OCI-LY1 (cell line): ENCODE measurements around the gene CSNK2A3.

Experiments used
- H2AFZ ChIP-seq: fragments of 200-600 bp; sonication (generic), shearing (Covaris generic); 2 replicates; pipeline ENCODE4 v1.6.0; 2014; ENCODE audit warnings: antibody characterized with exemption, mild to moderate bottlenecking, low read length
- H3F3A ChIP-seq: fragments of 200-600 bp; sonication (generic), shearing (Covaris generic); 2 replicates; pipeline ENCODE4 v1.6.0; 2014; ENCODE audit warnings: mild to moderate bottlenecking, antibody characterized with exemption, low read length, moderate library complexity; ENCODE audit not compliant: insufficient read depth
- H3K27ac ChIP-seq: fragments of 200-600 bp; sonication (generic); 2 replicates; pipeline ENCODE4 v1.5.1; 2014; ENCODE audit warnings: low read length, mixed run types, mild to moderate bottlenecking, low read depth; ENCODE audit not compliant: poor library complexity, severe bottlenecking
- H3K27me3 ChIP-seq: fragments of 200-600 bp; sonication (generic); 2 replicates; pipeline ENCODE4 v1.6.0; 2014; ENCODE audit warnings: antibody characterized with exemption, mild to moderate bottlenecking, low read length, moderate library complexity; ENCODE audit not compliant: insufficient read depth
- H3K36me3 ChIP-seq: fragments of 200-600 bp; sonication (generic); 2 replicates; pipeline ENCODE4 v1.6.1; 2014; ENCODE audit warnings: mild to moderate bottlenecking, antibody characterized with exemption, low read length, moderate library complexity, mixed read lengths; ENCODE audit not compliant: insufficient read depth
- H3K4me1 ChIP-seq: fragments of 200-600 bp; sonication (generic); 2 replicates; pipeline ENCODE4 v1.5.1; 2014; ENCODE audit warnings: mild to moderate bottlenecking, low read length, moderate library complexity; ENCODE audit not compliant: insufficient read depth, severe bottlenecking
- H3K4me2 ChIP-seq: fragments of 200-600 bp; sonication (generic), shearing (Covaris generic); 2 replicates; pipeline ENCODE4 v1.6.1; 2014; ENCODE audit warnings: low read length
- H3K4me3 ChIP-seq: fragments of 200-600 bp; sonication (generic); 2 replicates; pipeline ENCODE4 v1.5.1; 2014; ENCODE audit warnings: low read length, low read depth, mild to moderate bottlenecking, mixed read lengths; ENCODE audit not compliant: poor library complexity, severe bottlenecking
- H3K79me2 ChIP-seq: fragments of 200-600 bp; shearing (Covaris generic); 2 replicates; pipeline ENCODE4 v1.6.1; 2016; ENCODE audit warnings: mixed run types, low read length, mixed read lengths; ENCODE audit not compliant: insufficient read depth
- H3K9ac ChIP-seq: fragments of 200-600 bp; sonication (generic), shearing (Covaris generic); 2 replicates; pipeline ENCODE4 v1.6.1; 2014; ENCODE audit warnings: mild to moderate bottlenecking, low read length, mixed read lengths
- H3K9me2 ChIP-seq: fragments of 200-600 bp; sonication (generic), shearing (Covaris generic); 2 replicates; pipeline ENCODE4 v1.6.1; 2014; ENCODE audit warnings: low read depth, mild to moderate bottlenecking, low read length, mixed read lengths
- H3K9me3 ChIP-seq: fragments of 200-600 bp; shearing (Covaris generic); 2 replicates; pipeline ENCODE4 v1.6.1; 2014; ENCODE audit warnings: low read length, mixed read lengths
- H4K20me1 ChIP-seq: fragments of 200-600 bp; sonication (generic), shearing (Covaris generic); 2 replicates; pipeline ENCODE4 v1.6.0; 2016; ENCODE audit warnings: mild to moderate bottlenecking, low read length; ENCODE audit not compliant: insufficient read depth
- EZH2 ChIP-seq: fragments of 200-600 bp; sonication (generic), shearing (Covaris generic); IDR thresholded peaks from 2 replicates; pipeline ENCODE4 v1.8.0; 2017; ENCODE audit warnings: borderline replicate concordance, mixed run types, mild to moderate bottlenecking, antibody characterized with exemption, low read length, moderate library complexity, mixed read lengths
- TF ChIP-seq, protein P1 (sequence below): fragments of 200-600 bp; sonication (generic), shearing (Covaris generic); IDR thresholded peaks from 2 replicates; pipeline ENCODE4 v1.5.1; 2017; ENCODE audit warnings: mild to moderate bottlenecking, antibody characterized with exemption, low read length, moderate library complexity, mixed read lengths

CSNK2A3 gene

DNA sequence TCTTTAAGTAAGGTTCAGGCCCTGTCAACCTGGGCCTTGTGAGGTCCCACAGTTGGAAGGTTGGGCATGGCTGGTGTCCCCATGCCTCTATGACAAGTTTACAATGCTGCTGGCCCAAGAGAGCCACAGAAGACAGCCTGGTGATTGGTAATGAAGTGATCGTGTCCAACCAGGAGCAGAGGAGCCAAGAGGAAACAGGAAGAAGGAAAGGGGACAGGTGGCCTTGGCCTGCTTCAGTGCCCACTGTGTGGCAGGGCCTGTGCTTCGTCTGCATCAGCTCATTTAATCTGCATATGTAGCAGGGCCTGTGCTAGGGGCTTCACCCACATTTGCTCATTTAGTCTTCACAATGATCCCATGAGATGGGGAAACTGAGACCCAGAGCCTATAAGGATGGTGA, 42.1 kb upstream of the CSNK2A3 start:
- no peaks in the 10 kb centered on the region for H3K4me1 ChIP-seq
- no peak overlapping the region for H2AFZ ChIP-seq
- H3K9me3 ChIP-seq = no peaks in the 10 kb centered on the region
- H3F3A ChIP-seq = no peaks in the 10 kb centered on the region
- no peaks in the 10 kb centered on the region for H3K79me2 ChIP-seq
- TF ChIP-seq, protein P1, sequence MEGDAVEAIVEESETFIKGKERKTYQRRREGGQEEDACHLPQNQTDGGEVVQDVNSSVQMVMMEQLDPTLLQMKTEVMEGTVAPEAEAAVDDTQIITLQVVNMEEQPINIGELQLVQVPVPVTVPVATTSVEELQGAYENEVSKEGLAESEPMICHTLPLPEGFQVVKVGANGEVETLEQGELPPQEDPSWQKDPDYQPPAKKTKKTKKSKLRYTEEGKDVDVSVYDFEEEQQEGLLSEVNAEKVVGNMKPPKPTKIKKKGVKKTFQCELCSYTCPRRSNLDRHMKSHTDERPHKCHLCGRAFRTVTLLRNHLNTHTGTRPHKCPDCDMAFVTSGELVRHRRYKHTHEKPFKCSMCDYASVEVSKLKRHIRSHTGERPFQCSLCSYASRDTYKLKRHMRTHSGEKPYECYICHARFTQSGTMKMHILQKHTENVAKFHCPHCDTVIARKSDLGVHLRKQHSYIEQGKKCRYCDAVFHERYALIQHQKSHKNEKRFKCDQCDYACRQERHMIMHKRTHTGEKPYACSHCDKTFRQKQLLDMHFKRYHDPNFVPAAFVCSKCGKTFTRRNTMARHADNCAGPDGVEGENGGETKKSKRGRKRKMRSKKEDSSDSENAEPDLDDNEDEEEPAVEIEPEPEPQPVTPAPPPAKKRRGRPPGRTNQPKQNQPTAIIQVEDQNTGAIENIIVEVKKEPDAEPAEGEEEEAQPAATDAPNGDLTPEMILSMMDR = no peak
- TF ChIP-seq EZH2 = no peak
- H4K20me1 ChIP-seq = no peaks in the 10 kb centered on the region
- H3K27me3 ChIP-seq = no peaks in the 10 kb centered on the region
- no peak overlapping the region for H3K27ac ChIP-seq
- no peak overlapping the region for H3K4me3 ChIP-seq
- no peak overlapping the region for H3K4me2 ChIP-seq
- no peak overlapping the region for H3K9ac ChIP-seq
- H3K9me2 ChIP-seq = no peaks in the 10 kb centered on the region
- no peaks in the 10 kb centered on the region for H3K36me3 ChIP-seq

DNA sequence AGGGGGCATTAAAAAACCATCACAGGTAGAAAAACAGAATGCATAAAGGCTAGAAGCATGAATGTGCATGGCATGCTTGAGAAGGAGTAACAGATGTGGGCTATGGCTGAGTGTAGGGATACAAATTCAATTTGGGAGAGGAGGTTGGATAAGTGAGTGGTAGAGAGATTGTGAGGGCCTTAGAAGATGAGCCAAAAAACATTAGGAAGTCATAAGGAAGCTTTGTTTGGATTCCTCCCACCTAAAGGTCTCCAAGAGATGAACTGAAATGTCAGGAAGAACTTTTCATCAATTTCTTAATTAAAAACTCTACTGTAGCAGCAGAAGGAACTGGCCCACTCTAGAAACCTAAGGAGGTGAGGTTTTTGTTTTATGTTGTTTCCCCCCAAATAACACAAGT, 41.2 kb upstream of the CSNK2A3 start:
- TF ChIP-seq, protein P1 = no peak
- no peak for TF ChIP-seq EZH2
- H3K4me3 ChIP-seq = no peak overlapping the region
- no peak overlapping the region for H3K9ac ChIP-seq
- no peaks in the 10 kb centered on the region for H3F3A ChIP-seq
- no peaks in the 10 kb centered on the region for H3K79me2 ChIP-seq
- H4K20me1 ChIP-seq = no peaks in the 10 kb centered on the region
- H3K27me3 ChIP-seq = no peaks in the 10 kb centered on the region
- H3K4me1 ChIP-seq = no peaks in the 10 kb centered on the region
- no peak overlapping the region for H2AFZ ChIP-seq
- no peaks in the 10 kb centered on the region for H3K36me3 ChIP-seq
- no peak overlapping the region for H3K4me2 ChIP-seq
- H3K27ac ChIP-seq = no peak overlapping the region
- no peaks in the 10 kb centered on the region for H3K9me2 ChIP-seq
- no peaks in the 10 kb centered on the region for H3K9me3 ChIP-seq

DNA sequence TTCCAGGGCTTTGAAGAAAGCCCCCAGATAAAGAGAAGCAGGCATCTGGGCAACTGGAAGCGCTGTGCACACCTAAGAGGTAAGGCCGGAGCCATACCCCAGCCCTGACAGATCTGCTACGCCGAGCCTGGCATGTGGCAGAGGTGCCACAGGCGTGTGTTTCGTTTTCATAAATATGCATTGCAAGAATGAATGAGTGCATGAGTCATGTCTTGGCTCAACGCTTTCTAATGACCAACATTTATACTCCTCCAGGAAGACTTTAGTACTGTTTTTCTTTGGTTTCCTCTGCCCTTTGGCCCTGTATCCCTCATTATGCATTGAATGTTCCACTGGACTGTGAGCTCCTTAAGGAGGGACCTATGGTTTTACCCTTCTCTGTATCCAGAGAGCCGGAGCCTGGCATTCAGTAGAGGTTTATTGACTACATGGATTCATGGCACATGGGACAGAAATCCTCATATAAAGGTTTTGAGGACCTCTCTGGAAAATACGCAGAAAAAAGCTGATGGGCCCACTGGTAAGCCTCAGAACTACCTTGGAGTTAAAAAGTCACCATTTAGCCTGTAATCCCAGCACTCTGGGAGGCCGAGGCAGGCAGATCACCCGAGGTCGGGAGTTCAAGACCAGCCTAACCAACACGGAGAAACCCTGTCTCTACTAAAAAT, 38.9 kb upstream of the CSNK2A3 start:
- Histone ChIP-seq H3K27ac (no peak overlapping the region), H3K27me3 (no peaks in the 10 kb centered on the region), H3K4me3 (no peak overlapping the region), H3K4me1 (no peaks in the 10 kb centered on the region), H3F3A (no peaks in the 10 kb centered on the region), H3K9ac (no peak overlapping the region), H2AFZ (no peak overlapping the region), H3K9me3 (no peaks in the 10 kb centered on the region), H3K36me3 (no peaks in the 10 kb centered on the region), H3K4me2 (no peak overlapping the region), H3K9me2 (no peaks in the 10 kb centered on the region), H4K20me1 (no peaks in the 10 kb centered on the region), H3K79me2 (no peaks in the 10 kb centered on the region)
- TF ChIP-seq, protein P1 = no peak
- no peak for TF ChIP-seq EZH2
